ENCODE data around the gene GPR139.

GPR139 gene

GRCh38 chr16:20056436-20056835 lies 17.3 kb downstream of the GPR139 start:
- Histone ChIP-seq H3K4me3 (replicated peaks; ENCODE audit: insufficient read depth, low read length) (no peak overlapping the region), H3K27ac (replicated peaks) (no peak overlapping the region), H3K27me3 (ENCODE audit: insufficient read depth, poor library complexity, severe bottlenecking) (no peaks in the 10 kb centered on the region)
- no peak for TF ChIP-seq REST (IDR thresholded peaks at IDR 0.05; ENCODE audit: insufficient replicate concordance, low read depth)
- no peak for TF ChIP-seq SPI1 (IDR thresholded peaks at IDR 0.05; ENCODE audit: borderline replicate concordance, low read depth)
- TF ChIP-seq POLR2AphosphoS5 (IDR thresholded peaks at IDR 0.05; ENCODE audit: low read depth): no peak
- TF ChIP-seq CTCF (IDR thresholded peaks at IDR 0.05; ENCODE audit: insufficient read depth, low read length): no peak
- no peak for TF ChIP-seq GABPA (IDR thresholded peaks at IDR 0.05; ENCODE audit: low read depth)
- no peak for DNase-seq (ENCODE audit: low read depth in 1 of 2, low spot score in 1 of 2)

- H3K27me3 ChIP-seq (ENCODE audit: insufficient read depth, poor library complexity, severe bottlenecking): no peaks in the 10 kb centered on the region
- H3K4me3 ChIP-seq (replicated peaks; ENCODE audit: insufficient read depth, low read length): no peak overlapping the region
- TF ChIP-seq REST (IDR thresholded peaks at IDR 0.05; ENCODE audit: insufficient replicate concordance, low read depth) (no peak), SPI1 (IDR thresholded peaks at IDR 0.05; ENCODE audit: borderline replicate concordance, low read depth) (no peak), CTCF (IDR thresholded peaks at IDR 0.05; ENCODE audit: insufficient read depth, low read length) (no peak), GABPA (IDR thresholded peaks at IDR 0.05; ENCODE audit: low read depth) (no peak), POLR2AphosphoS5 (IDR thresholded peaks at IDR 0.05; ENCODE audit: low read depth) (no peak)
- no peak overlapping the region for H3K27ac ChIP-seq (replicated peaks)
- no peak for DNase-seq (ENCODE audit: low read depth in 1 of 2, low spot score in 1 of 2)
Observed at GRCh38 chr16:20053336-20053735, 20.4 kb downstream of the GPR139 start.

- no peak overlapping the region for H3K27ac ChIP-seq (replicated peaks)
Observed at GRCh38 chr16:20051611-20052010, 22.1 kb downstream of the GPR139 start.

More at GRCh38 chr16:20051611-20052010, 22.1 kb downstream of the GPR139 start:
- H3K27me3 ChIP-seq (ENCODE audit: insufficient read depth, poor library complexity, severe bottlenecking): no peaks in the 10 kb centered on the region
- DNase-seq (ENCODE audit: low read depth in 1 of 2, low spot score in 1 of 2): no peak
- H3K4me3 ChIP-seq (replicated peaks; ENCODE audit: insufficient read depth, low read length): no peak overlapping the region
- TF ChIP-seq SPI1 (IDR thresholded peaks at IDR 0.05; ENCODE audit: borderline replicate concordance, low read depth) (no peak), CTCF (IDR thresholded peaks at IDR 0.05; ENCODE audit: insufficient read depth, low read length) (no peak)
